Vagina (tissue), 2 donors: ENCODE measurements around the gene UNC93A.

ENCODE experiments used
- POLR2A ChIP-seq, 2 donors: fragments of 450-650 bp; IDR thresholded peaks; one replicate each; pipeline ENCODE4 v1.6.1; 2017; ENCODE audit warnings: antibody characterized with exemption in 2 of 2, mild to moderate bottlenecking in 2 of 2, moderate library complexity in 2 of 2
- POLR2AphosphoS5 ChIP-seq, 2 donors: sonication (generic); formaldehyde crosslinking; IDR thresholded peaks; one replicate each; pipeline ENCODE4 v1.9.0; 2017; ENCODE audit warnings: antibody characterized with exemption in 2 of 2, mild to moderate bottlenecking in 2 of 2, low read depth in 1 of 2; ENCODE audit not compliant: insufficient read depth in 1 of 2
- TF ChIP-seq, protein P1 (sequence below), 3 experiments: fragments of 450-650 bp in 2 of 3; fragments of 200-600 bp in 1 of 3; sonication (generic) in 1 of 3; IDR thresholded peaks; one replicate each; pipeline ENCODE4 v1.5.1; 2017 to 2019; ENCODE audit warnings: antibody characterized with exemption in 3 of 3, mild to moderate bottlenecking in 2 of 3, moderate library complexity in 2 of 3

DNA sequence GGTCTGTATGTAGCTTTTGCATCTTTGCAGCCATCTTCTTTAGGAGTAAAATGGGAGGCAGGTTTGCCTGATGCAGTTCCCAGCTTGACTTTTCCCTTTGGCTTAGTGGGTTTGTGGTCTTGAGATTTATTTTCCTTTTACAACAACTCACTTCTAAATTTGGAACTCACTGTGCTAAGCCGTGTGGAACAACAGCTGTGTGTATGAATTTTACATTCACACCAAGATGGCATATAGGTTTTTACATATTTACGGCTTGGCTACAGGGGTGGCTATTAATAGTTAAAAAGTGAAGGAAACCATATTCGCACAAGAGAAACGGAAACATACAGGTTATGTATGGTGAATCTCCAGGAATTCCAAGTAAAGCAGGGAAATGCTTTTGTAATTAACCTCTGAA lies 36.3 kb downstream of the UNC93A start:
- TF ChIP-seq POLR2AphosphoS5 (IDR thresholded peaks at IDR 0.05; ENCODE audit: insufficient read depth in 1 of 2, low read depth in 1 of 2), result no peak
- TF ChIP-seq, protein P1, sequence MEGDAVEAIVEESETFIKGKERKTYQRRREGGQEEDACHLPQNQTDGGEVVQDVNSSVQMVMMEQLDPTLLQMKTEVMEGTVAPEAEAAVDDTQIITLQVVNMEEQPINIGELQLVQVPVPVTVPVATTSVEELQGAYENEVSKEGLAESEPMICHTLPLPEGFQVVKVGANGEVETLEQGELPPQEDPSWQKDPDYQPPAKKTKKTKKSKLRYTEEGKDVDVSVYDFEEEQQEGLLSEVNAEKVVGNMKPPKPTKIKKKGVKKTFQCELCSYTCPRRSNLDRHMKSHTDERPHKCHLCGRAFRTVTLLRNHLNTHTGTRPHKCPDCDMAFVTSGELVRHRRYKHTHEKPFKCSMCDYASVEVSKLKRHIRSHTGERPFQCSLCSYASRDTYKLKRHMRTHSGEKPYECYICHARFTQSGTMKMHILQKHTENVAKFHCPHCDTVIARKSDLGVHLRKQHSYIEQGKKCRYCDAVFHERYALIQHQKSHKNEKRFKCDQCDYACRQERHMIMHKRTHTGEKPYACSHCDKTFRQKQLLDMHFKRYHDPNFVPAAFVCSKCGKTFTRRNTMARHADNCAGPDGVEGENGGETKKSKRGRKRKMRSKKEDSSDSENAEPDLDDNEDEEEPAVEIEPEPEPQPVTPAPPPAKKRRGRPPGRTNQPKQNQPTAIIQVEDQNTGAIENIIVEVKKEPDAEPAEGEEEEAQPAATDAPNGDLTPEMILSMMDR (IDR thresholded peaks at IDR 0.05), result no peak
- TF ChIP-seq POLR2A (IDR thresholded peaks at IDR 0.05), result no peak
